B cell (primary cell): Measurements from ENCODE around the gene PRRT2. TPM values are rescaled to one million over a fixed set of nuclear protein-coding genes. Genes with fewer than 3 reads are reported as not detected.

ENCODE experiments used
- ATAC-seq: fragments of 200-7000 bp; cut with Tn5 transposase; one replicate; pipeline ENCODE4 v1.10.0; 2021; ENCODE audit warnings: low read depth, mild to moderate bottlenecking, moderate number of reproducible peaks, moderate library complexity
- CTCF ChIA-PET: fragments of 350-600 bp; sonication (Branson Sonifier 250); formaldehyde crosslinking; loops from one replicate; lab custom pipeline; 2021; ENCODE audit warnings: antibody characterized with exemption, inconsistent platforms; lab: Charles Lee
- POLR2A ChIA-PET: fragments of 350-600 bp; sonication (Branson Sonifier 250); formaldehyde crosslinking; loops from one replicate; lab custom pipeline; 2021; ENCODE audit warnings: antibody characterized with exemption; lab: Charles Lee
- DNase-seq: peaks from one replicate; pipeline ENCODE4 v3.0.0; 2013
- H2AFZ ChIP-seq: 2 replicates; pipeline ENCODE4 v1.6.1; 2012; ENCODE audit warnings: mild to moderate bottlenecking, low read depth, low read length; ENCODE audit not compliant: insufficient read depth, poor library complexity, severe bottlenecking
- H3K27ac ChIP-seq, 2 donors: 1 replicate in 1 of 2; 2 replicates in 1 of 2; pipeline ENCODE4 v1.5.1; 2012 to 2013; ENCODE audit warnings: low read length in 2 of 2, mild to moderate bottlenecking in 2 of 2, moderate library complexity in 1 of 2
- H3K27me3 ChIP-seq, 4 experiments: fragments of 200-600 bp in 1 of 4; sonication (generic) in 1 of 4; replicated peaks in 1 of 4; 1 replicate in 2 of 4; 2 replicates in 2 of 4; pipeline versions ENCODE4 v1.6.1 to v1.7.0; 2013 to 2016; ENCODE audit warnings: low read length in 3 of 4, mild to moderate bottlenecking in 2 of 4, mixed read lengths in 1 of 4, moderate library complexity in 1 of 4; ENCODE audit not compliant: insufficient read depth in 4 of 4, control insufficient read depth in 3 of 4; ENCODE audit errors: control extremely low read depth in 1 of 4
- H3K36me3 ChIP-seq, 2 experiments: replicated peaks in 1 of 2; 1 replicate in 1 of 2; 2 replicates in 1 of 2; pipeline versions ENCODE4 v1.6.1 to v1.7.1; 2013; ENCODE audit warnings: low read length in 1 of 2; ENCODE audit not compliant: insufficient read depth in 2 of 2, control insufficient read depth in 1 of 2; ENCODE audit errors: control extremely low read depth in 1 of 2, extremely low read depth in 1 of 2
- H3K4me1 ChIP-seq, 2 donors: fragments of 200-600 bp in 1 of 2; sonication (generic) in 1 of 2; 1 replicate in 1 of 2; 2 replicates in 1 of 2; pipeline versions ENCODE4 v1.5.1 to v1.6.1; 2013 to 2017; ENCODE audit warnings: low read length in 2 of 2; ENCODE audit not compliant: control insufficient read depth in 2 of 2, insufficient read depth in 2 of 2
- H3K4me2 ChIP-seq: replicated peaks from 2 replicates; pipeline ENCODE3; 2012; ENCODE audit warnings: mild to moderate bottlenecking, low read depth, low read length; ENCODE audit not compliant: poor library complexity, severe bottlenecking
- H3K4me3 ChIP-seq, 5 experiments: fragments of 200-600 bp in 1 of 5; sonication (generic) in 1 of 5; 1 replicate in 3 of 5; 2 replicates in 2 of 5; pipeline versions ENCODE4 v1.5.1 to v1.7.0; 2011 to 2016; ENCODE audit warnings: low read length in 4 of 5, mild to moderate bottlenecking in 4 of 5, low read depth in 2 of 5, control low read depth in 1 of 5, moderate library complexity in 1 of 5; ENCODE audit not compliant: insufficient read depth in 1 of 5; ENCODE audit errors: control extremely low read depth in 1 of 5, extremely low read depth in 1 of 5
- H3K79me2 ChIP-seq: fragments of 200-600 bp; sonication (generic); one replicate; pipeline ENCODE4 v1.6.0; 2016; ENCODE audit warnings: low read length; ENCODE audit not compliant: control insufficient read depth, insufficient read depth
- H3K9ac ChIP-seq: fragments of 200-600 bp; sonication (generic); 2 replicates; pipeline ENCODE4 v1.6.1; 2017; ENCODE audit warnings: mild to moderate bottlenecking, low read length, moderate library complexity
- H3K9me3 ChIP-seq, 3 donors: one replicate each; pipeline versions ENCODE4 v1.6.1 to v1.7.1; 2013; ENCODE audit warnings: low read length in 2 of 3; ENCODE audit not compliant: control insufficient read depth in 2 of 3, insufficient read depth in 1 of 3; ENCODE audit errors: control extremely low read depth in 1 of 3
- H4K20me1 ChIP-seq: 2 replicates; pipeline ENCODE4 v1.6.0; 2012; ENCODE audit warnings: mild to moderate bottlenecking, low read length; ENCODE audit not compliant: insufficient read depth, control insufficient read depth, poor library complexity, severe bottlenecking
- H3K27ac Mint-ChIP-seq: one replicate; pipeline ENCODE4 v1.8.0; 2021; ENCODE audit warnings: mixed read lengths
- H3K27me3 Mint-ChIP-seq: one replicate; pipeline ENCODE4 v1.8.0; 2021; ENCODE audit warnings: mixed read lengths
- H3K4me1 Mint-ChIP-seq: one replicate; pipeline ENCODE4 v1.8.0; 2021; ENCODE audit warnings: mixed read lengths
- H3K4me3 Mint-ChIP-seq: one replicate; pipeline ENCODE4 v1.8.0; 2021; ENCODE audit warnings: mixed read lengths
- H3K9me3 Mint-ChIP-seq: one replicate; pipeline ENCODE4 v1.8.0; 2022; ENCODE audit warnings: mixed read lengths; ENCODE audit not compliant: insufficient read depth
- EZH2 ChIP-seq: IDR thresholded peaks from 2 replicates; pipeline ENCODE4 v1.6.1; 2012; ENCODE audit warnings: borderline replicate concordance, low read depth, mild to moderate bottlenecking, moderate library complexity, low read length; ENCODE audit not compliant: insufficient read depth, poor library complexity, severe bottlenecking
- WGBS: methylation state at CpG from one replicate; pipeline ENCODE4 v1.1.5; 2013; ENCODE audit warnings: missing lambda C conversion rate; ENCODE audit not compliant: insufficient coverage; 5-methylcytosine and 5-hydroxymethylcytosine counted together
- intact Hi-C: fragments of 100-400 bp; cut with micrococcal nuclease; formaldehyde crosslinking; loops from one replicate; pipeline ENCODE4 v1.10.0; 2022
- polyA plus RNA-seq: library from polyadenylated mRNA; depleted of rRNA; stranded (reverse); fragments of >200 nt; gene quantifications from 2 replicates; pipeline ENCODE4 v1.2.3, GENCODE V29; 2012
- total RNA-seq, 2 donors: library from RNA; stranded (reverse); fragments of 120-200 nt in 1 of 2; gene quantifications; 1 replicate in 1 of 2; 2 replicates in 1 of 2; pipeline versions ENCODE4 v1.2.3 to v1.2.4, GENCODE V29; 2013 to 2022
- TF ChIP-seq, protein P1 (sequence below): fragments of 200-600 bp; IDR thresholded peaks from one replicate; pipeline ENCODE4 v1.8.0; 2022; ENCODE audit warnings: antibody characterized with exemption, mild to moderate bottlenecking

Gene PRRT2
- total and polyA plus RNA-seq, 2 donors (not counting 1 experiment from before 2014, with no cell fraction given): 0.79 to 3.1 TPM

DNA sequence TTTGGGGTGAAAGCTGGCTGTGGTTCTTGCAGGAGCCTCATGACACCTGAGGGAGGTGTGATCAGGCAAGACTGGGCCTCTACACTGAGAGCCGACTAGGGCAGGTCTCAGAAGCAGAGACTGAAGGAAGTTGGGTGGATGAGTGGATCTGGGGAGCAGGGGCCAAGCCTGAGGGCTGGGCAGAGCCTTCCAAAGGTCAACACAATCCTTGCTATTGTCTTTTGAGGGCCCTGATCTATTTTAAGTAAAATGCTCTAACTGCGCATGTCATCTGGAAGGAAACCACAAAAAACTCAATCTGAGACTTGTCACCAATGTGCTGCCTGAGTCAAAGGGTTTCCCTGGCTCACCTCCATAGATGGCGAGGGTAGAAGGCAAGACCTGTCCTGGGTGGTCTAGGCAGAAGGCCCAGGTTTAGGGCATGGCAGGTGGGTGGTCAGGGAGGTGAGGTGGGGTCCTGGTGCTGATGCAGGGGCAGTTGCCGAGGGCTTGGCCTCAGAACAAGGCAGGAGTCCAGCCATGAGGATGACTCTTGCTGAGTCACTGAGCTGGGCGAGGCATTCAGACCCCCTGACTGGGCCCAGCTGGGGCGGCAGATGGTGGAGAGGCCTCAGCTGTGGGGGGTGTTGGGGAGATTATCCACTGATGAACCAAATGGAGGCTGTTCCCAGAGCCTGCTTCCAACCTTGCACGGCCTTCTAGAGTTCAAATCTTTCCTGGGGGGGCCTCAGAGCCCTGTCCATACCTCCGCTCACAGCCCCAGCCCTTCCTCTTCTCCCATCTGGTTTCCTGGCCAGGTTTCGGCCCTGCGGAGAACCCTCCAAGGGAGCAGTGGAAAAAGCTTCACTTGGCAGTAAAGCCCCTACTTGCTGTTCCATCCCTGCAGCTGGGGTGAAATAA lies 13.4 kb downstream of the PRRT2 start:
- TF ChIP-seq EZH2: no peak
- TF ChIP-seq, protein P1, sequence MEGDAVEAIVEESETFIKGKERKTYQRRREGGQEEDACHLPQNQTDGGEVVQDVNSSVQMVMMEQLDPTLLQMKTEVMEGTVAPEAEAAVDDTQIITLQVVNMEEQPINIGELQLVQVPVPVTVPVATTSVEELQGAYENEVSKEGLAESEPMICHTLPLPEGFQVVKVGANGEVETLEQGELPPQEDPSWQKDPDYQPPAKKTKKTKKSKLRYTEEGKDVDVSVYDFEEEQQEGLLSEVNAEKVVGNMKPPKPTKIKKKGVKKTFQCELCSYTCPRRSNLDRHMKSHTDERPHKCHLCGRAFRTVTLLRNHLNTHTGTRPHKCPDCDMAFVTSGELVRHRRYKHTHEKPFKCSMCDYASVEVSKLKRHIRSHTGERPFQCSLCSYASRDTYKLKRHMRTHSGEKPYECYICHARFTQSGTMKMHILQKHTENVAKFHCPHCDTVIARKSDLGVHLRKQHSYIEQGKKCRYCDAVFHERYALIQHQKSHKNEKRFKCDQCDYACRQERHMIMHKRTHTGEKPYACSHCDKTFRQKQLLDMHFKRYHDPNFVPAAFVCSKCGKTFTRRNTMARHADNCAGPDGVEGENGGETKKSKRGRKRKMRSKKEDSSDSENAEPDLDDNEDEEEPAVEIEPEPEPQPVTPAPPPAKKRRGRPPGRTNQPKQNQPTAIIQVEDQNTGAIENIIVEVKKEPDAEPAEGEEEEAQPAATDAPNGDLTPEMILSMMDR: no peak
- 71% methylated on average over 9 of the region's 10 CpGs for WGBS
- Histone ChIP-seq H3K9ac (no peak overlapping the region), H3K27ac (no peak overlapping the region), H3K4me3 (no peak overlapping the region), H3K79me2 (peaks cover 99% of the 10 kb centered on the region), H4K20me1 (peaks cover 89% of the 10 kb centered on the region), H2AFZ (no peak overlapping the region), H3K9me3 (no peaks in the 10 kb centered on the region), H3K4me2 (no peak overlapping the region), H3K27me3 (no peaks in the 10 kb centered on the region), H3K4me1 (peaks cover 23 to 24% of the 10 kb centered on the region in 2 donors), H3K36me3 (peaks cover 0 to 8% of the 10 kb centered on the region in 2 experiments)
- no peaks in the 10 kb centered on the region for H3K27me3 Mint-ChIP-seq
- CTCF ChIA-PET: interaction anchor here (1.1 kb wide), 1 partner anchor 23 kb away, joined by 3 read pairs; no protein-coding TSS in a partner anchor
- DNase-seq: no peak
- intact Hi-C loops: no loop called here
- no peak for ATAC-seq
- peak overlapping the region; percentile 50 for H3K27ac Mint-ChIP-seq
- POLR2A ChIA-PET: interaction anchor here (0.7 kb wide), 1 partner anchor 592 kb away, joined by 10 read pairs; no protein-coding TSS in a partner anchor
- H3K4me3 Mint-ChIP-seq: no peak overlapping the region
- no peaks in the 10 kb centered on the region for H3K9me3 Mint-ChIP-seq
- H3K4me1 Mint-ChIP-seq: peaks cover 31% of the 10 kb centered on the region

DNA sequence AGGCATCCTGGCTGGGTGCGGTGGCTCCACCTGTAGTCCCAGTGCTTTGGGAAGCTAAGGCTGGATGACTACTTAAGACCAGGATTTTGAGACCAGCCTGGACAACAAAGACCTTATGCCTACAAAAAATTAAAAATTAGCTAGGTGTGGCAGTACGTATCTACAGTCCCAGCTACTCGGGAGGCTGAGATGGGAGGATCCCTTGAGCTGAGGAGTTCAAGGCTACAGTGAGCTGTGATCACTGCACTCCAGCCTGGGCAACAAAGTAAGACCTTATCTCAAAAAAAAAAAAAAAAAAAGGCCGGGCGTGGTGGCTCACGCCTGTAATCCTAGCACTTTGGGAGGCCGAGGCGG lies 14.3 kb downstream of the PRRT2 start:
- Histone ChIP-seq H3K4me1 (peaks cover 17% of the 10 kb centered on the region in 2 donors), H3K9me3 (no peaks in the 10 kb centered on the region), H2AFZ (no peak overlapping the region), H4K20me1 (peaks cover 95% of the 10 kb centered on the region), H3K27me3 (no peaks in the 10 kb centered on the region), H3K36me3 (peaks cover 0 to 15% of the 10 kb centered on the region in 2 experiments), H3K4me3 (no peak overlapping the region), H3K4me2 (no peak overlapping the region), H3K79me2 (peaks cover 95% of the 10 kb centered on the region), H3K27ac (no peak overlapping the region), H3K9ac (no peak overlapping the region)
- 100% methylated on average over 1 of the region's 8 CpGs for WGBS
- TF ChIP-seq EZH2: no peak
- TF ChIP-seq, protein P1: no peak
- ATAC-seq (no peak), DNase-seq (no peak)
- no peak overlapping the region for H3K4me3 Mint-ChIP-seq
- CTCF ChIA-PET: interaction anchor here (0.6 to 1.1 kb wide), 2 partner anchors 22 to 178 kb away, joined by 3 to 4 read pairs; no protein-coding TSS in a partner anchor
- intact Hi-C loops: no loop called here
- peaks cover 22% of the 10 kb centered on the region for H3K4me1 Mint-ChIP-seq
- POLR2A ChIA-PET: interaction anchor here (0.6 to 0.7 kb wide), 3 partner anchors 8 to 591 kb away, joined by 4 to 10 read pairs (median 10); no protein-coding TSS in a partner anchor
- H3K27ac Mint-ChIP-seq: no peak overlapping the region
- H3K9me3 Mint-ChIP-seq: no peaks in the 10 kb centered on the region
- no peaks in the 10 kb centered on the region for H3K27me3 Mint-ChIP-seq
